Measurements from ENCODE around the gene KCNK10.

Gene KCNK10

DNA sequence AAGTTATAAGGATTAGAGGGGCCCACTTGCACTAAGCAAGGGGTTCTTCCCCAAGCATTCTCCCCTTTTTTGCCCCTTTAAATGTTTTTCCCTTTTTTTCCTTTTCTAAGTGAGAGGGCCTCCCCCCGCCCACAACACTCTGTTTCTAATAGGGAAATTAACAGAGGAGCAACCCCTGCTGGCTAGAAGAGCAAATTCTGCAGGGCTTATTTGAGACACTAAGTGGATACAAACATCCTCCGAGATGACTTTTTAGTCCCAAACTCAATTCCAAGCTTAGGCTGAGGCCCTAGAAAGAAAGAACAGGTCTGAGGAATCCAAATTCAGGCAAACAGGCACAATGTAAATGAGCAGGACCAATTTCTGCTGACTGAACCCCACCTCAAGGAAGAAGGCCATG lies 179.3 kb downstream of the KCNK10 start:
- intact Hi-C loops (cut with DNase I; ENCODE audit: low total_unique reads) = no loop called here
- Histone ChIP-seq H3K36me3 (no peaks in the 10 kb centered on the region), H3K4me1 (no peaks in the 10 kb centered on the region)

DNA sequence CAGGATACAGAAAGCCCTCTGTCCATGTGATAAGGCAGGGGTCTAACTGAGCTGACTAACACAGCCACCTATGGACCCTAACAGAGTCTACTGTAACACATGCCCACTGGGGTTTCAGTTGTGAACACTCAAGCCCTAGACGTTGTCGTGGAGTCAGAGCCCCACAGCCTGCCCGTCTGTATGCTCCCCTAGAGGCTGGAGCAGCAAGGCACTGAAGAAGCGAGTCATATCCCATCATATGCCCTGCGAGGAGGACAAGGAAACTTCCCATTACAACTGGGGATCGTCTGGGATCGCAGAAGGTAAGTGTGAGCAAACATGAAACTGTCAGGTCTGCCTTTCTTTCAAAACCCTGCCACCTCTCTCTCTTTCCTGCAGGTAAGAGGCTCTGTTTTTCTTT lies 180.1 kb downstream of the KCNK10 start:
- H3K27ac ChIP-seq = no peak overlapping the region
- H3K4me1 ChIP-seq = no peaks in the 10 kb centered on the region
- no peak overlapping the region for H3K4me3 ChIP-seq
- no peaks in the 10 kb centered on the region for H3K36me3 ChIP-seq
- H3K9me3 ChIP-seq = no peaks in the 10 kb centered on the region
- TF ChIP-seq, protein P1, sequence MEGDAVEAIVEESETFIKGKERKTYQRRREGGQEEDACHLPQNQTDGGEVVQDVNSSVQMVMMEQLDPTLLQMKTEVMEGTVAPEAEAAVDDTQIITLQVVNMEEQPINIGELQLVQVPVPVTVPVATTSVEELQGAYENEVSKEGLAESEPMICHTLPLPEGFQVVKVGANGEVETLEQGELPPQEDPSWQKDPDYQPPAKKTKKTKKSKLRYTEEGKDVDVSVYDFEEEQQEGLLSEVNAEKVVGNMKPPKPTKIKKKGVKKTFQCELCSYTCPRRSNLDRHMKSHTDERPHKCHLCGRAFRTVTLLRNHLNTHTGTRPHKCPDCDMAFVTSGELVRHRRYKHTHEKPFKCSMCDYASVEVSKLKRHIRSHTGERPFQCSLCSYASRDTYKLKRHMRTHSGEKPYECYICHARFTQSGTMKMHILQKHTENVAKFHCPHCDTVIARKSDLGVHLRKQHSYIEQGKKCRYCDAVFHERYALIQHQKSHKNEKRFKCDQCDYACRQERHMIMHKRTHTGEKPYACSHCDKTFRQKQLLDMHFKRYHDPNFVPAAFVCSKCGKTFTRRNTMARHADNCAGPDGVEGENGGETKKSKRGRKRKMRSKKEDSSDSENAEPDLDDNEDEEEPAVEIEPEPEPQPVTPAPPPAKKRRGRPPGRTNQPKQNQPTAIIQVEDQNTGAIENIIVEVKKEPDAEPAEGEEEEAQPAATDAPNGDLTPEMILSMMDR (IDR thresholded peaks at IDR 0.05) = no peak
- no peak for DNase-seq
- no peaks in the 10 kb centered on the region for H3K27me3 ChIP-seq
- intact Hi-C loops (cut with DNase I; ENCODE audit: low total_unique reads) = no loop called here

More for the DNA sequence above, 179.3 kb downstream of the KCNK10 start:
- Histone ChIP-seq H3K27ac (no peak overlapping the region), H3K4me3 (no peak overlapping the region), H3K27me3 (no peaks in the 10 kb centered on the region), H3K9me3 (no peaks in the 10 kb centered on the region)
- no peak for DNase-seq
- TF ChIP-seq, protein P1 (IDR thresholded peaks at IDR 0.05) = no peak

DNA sequence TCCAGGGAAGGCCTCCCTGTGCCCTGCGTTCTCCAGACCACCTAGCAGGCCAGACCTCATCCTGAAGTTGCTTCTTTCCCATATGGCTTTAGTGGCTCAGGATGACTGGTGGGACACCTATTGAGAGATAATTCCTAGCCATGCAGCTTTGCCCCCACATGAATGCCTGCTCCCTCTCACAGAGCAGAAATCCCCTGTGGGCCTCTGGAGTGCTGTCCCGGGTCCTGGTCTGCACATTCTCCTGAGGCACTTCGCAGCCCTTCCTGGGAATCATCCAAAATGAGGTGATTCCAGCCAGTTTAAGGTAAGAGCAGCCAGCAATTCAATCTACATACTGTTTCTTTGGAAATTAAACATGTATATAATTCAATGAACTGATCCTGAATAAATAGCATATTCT lies 182.2 kb downstream of the KCNK10 start:
- TF ChIP-seq, protein P1 (IDR thresholded peaks at IDR 0.05) = no peak
- intact Hi-C loops (cut with DNase I; ENCODE audit: low total_unique reads) = no loop called here
- Histone ChIP-seq H3K27me3 (no peaks in the 10 kb centered on the region), H3K4me1 (no peaks in the 10 kb centered on the region), H3K9me3 (no peaks in the 10 kb centered on the region), H3K27ac (no peak overlapping the region), H3K4me3 (no peak overlapping the region), H3K36me3 (no peaks in the 10 kb centered on the region)
- no peak for DNase-seq

DNA sequence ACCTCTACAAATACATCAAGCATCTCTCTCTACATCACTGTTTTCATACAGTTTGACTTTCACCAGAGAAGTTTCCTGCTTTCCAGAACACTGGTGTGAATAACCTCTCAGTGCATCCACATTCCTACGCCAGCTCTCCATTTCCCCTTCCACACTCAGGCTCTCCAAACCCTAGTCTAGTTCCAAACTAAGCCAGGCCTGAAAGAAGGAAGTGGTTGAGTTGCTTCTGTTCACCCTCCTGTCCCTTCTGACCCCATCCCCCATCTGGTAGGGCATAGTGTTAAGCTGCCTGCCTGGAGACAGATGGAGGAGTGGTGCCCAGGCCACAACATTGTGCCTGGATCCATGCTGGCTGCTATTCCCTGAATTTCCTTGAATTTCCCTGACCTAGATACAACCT lies 185.7 kb downstream of the KCNK10 start:
- Histone ChIP-seq H3K27ac (no peak overlapping the region), H3K36me3 (no peaks in the 10 kb centered on the region), H3K4me3 (no peak overlapping the region), H3K4me1 (no peaks in the 10 kb centered on the region), H3K9me3 (no peaks in the 10 kb centered on the region), H3K27me3 (no peaks in the 10 kb centered on the region)
- intact Hi-C loops (cut with DNase I; ENCODE audit: low total_unique reads) = no loop called here
- TF ChIP-seq, protein P1 (IDR thresholded peaks at IDR 0.05) = no peak
- DNase-seq = no peak

Measured in tibial artery (tissue), 4 donors.